ENCODE measurements around the gene QRFPR.

The QRFPR gene

DNA sequence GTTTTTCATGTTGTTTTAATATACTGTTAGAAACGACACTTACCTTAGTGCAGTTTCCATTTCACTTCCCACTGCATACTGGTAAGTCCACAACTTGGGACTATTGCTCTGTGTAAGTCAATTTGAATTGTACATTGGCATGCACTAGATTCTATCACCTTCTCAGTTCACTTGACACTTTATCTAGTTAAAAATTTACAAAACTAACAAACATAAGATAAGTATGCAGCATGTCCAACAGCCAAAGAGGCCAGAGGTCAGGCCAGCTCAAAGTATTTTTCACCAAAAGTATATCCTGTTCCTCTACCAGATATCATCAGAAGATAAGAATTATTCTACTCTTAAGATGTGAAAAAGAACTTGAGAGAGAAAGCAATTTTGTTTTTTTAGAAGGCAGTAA, 75.9 kb downstream of the QRFPR start:
- Histone ChIP-seq H3K36me3 (ENCODE audit: insufficient read depth) (no peaks in the 10 kb centered on the region), H3K4me3 (IDR thresholded peaks at IDR 0.05; ENCODE audit: insufficient read depth, low read depth, low read length) (no peak overlapping the region), H3K4me2 (no peak overlapping the region), H3K27ac (no peak overlapping the region), H3K4me1 (ENCODE audit: low read depth, poor library complexity, severe bottlenecking) (peaks cover 19% of the 10 kb centered on the region), H4K20me1 (ENCODE audit: insufficient read depth) (no peaks in the 10 kb centered on the region), H3K9ac (no peak overlapping the region), H3K27me3 (ENCODE audit: insufficient read depth, low read depth) (no peaks in the 10 kb centered on the region), H2AFZ (ENCODE audit: low read depth) (no peak overlapping the region), H3K79me2 (ENCODE audit: insufficient read depth, low read depth) (no peaks in the 10 kb centered on the region)
- TF ChIP-seq, protein P1, sequence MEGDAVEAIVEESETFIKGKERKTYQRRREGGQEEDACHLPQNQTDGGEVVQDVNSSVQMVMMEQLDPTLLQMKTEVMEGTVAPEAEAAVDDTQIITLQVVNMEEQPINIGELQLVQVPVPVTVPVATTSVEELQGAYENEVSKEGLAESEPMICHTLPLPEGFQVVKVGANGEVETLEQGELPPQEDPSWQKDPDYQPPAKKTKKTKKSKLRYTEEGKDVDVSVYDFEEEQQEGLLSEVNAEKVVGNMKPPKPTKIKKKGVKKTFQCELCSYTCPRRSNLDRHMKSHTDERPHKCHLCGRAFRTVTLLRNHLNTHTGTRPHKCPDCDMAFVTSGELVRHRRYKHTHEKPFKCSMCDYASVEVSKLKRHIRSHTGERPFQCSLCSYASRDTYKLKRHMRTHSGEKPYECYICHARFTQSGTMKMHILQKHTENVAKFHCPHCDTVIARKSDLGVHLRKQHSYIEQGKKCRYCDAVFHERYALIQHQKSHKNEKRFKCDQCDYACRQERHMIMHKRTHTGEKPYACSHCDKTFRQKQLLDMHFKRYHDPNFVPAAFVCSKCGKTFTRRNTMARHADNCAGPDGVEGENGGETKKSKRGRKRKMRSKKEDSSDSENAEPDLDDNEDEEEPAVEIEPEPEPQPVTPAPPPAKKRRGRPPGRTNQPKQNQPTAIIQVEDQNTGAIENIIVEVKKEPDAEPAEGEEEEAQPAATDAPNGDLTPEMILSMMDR (conservative IDR thresholded peaks at IDR 0.05; ENCODE audit: low read depth, low read length): no peak

DNA sequence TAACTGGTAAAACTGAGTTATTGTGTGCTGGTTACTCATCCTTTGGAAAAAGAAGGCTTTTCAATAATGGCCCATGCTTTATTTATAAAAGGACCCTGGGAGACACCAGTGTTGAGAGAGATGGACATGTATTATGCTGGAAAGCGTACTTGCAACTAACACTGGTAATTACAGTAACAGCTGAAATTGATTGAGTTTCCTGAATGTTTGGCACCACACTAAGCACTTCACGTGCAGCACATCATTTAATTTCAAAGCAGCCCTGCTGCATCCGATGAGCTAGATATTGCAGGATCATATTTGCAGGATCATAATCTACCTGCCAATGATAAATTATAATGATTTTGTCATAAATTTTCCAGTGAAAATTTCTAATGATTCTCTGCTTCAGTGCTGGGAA, 81.5 kb downstream of the QRFPR start:
- Histone ChIP-seq H3K27ac (no peak overlapping the region), H3K4me2 (no peak overlapping the region), H3K9ac (no peak overlapping the region), H2AFZ (ENCODE audit: low read depth) (no peak overlapping the region), H3K27me3 (ENCODE audit: insufficient read depth, low read depth) (no peaks in the 10 kb centered on the region), H3K4me3 (IDR thresholded peaks at IDR 0.05; ENCODE audit: insufficient read depth, low read depth, low read length) (no peak overlapping the region), H3K36me3 (ENCODE audit: insufficient read depth) (no peaks in the 10 kb centered on the region), H4K20me1 (ENCODE audit: insufficient read depth) (no peaks in the 10 kb centered on the region), H3K4me1 (ENCODE audit: low read depth, poor library complexity, severe bottlenecking) (no peaks in the 10 kb centered on the region), H3K79me2 (ENCODE audit: insufficient read depth, low read depth) (no peaks in the 10 kb centered on the region)
- TF ChIP-seq, protein P1 (conservative IDR thresholded peaks at IDR 0.05; ENCODE audit: low read depth, low read length): no peak

DNA sequence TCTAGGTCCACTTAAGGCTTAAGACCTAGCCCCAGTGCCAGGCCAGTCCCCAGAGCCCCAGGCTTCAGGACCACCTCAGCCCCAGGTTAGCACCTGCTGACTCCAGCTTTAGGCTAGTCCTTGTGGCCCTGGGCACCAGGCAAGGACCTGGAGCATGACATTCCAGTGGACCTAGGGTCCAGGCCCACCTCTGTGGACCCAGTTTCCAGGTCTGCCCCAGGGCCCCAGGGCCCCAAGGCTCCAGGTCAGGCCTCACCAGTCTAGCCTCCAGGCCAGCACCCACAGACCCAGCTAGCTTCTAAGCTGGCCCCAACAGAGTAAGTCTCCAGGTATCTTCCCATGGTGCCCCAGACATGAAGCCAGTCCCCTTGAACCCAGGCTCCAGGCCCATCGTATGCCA, 97.5 kb downstream of the QRFPR start:
- TF ChIP-seq, protein P1 (conservative IDR thresholded peaks at IDR 0.05; ENCODE audit: low read depth, low read length): no peak
- Histone ChIP-seq H3K36me3 (ENCODE audit: insufficient read depth) (no peaks in the 10 kb centered on the region), H4K20me1 (ENCODE audit: insufficient read depth) (no peaks in the 10 kb centered on the region), H3K9ac (no peak overlapping the region), H2AFZ (ENCODE audit: low read depth) (no peak overlapping the region), H3K4me3 (IDR thresholded peaks at IDR 0.05; ENCODE audit: insufficient read depth, low read depth, low read length) (no peak overlapping the region), H3K4me1 (ENCODE audit: low read depth, poor library complexity, severe bottlenecking) (no peaks in the 10 kb centered on the region), H3K79me2 (ENCODE audit: insufficient read depth, low read depth) (no peaks in the 10 kb centered on the region), H3K4me2 (no peak overlapping the region), H3K27ac (no peak overlapping the region), H3K27me3 (ENCODE audit: insufficient read depth, low read depth) (no peaks in the 10 kb centered on the region)

DNA sequence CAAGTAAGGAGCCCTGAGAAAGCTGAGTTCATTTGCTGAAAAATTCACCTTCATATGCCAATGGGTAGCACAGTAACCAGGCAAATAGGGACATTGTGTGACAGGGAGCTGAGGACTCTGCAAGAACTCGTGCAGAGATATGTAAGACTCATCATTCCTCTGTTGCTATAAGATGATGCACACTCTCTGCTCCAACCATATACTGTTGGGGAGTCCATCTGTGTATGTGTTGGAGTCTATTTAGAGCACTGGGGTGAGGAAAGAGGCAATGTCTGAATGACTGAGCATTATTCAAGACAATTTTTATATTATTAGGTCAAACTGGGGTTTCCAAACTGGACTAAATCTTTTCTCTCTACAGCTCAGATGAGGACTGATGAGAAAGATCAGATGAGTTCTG, 100.4 kb downstream of the QRFPR start:
- Histone ChIP-seq H4K20me1 (ENCODE audit: insufficient read depth) (no peaks in the 10 kb centered on the region), H3K79me2 (ENCODE audit: insufficient read depth, low read depth) (no peaks in the 10 kb centered on the region), H3K27ac (no peak overlapping the region), H3K27me3 (ENCODE audit: insufficient read depth, low read depth) (no peaks in the 10 kb centered on the region), H3K9ac (no peak overlapping the region), H3K4me3 (IDR thresholded peaks at IDR 0.05; ENCODE audit: insufficient read depth, low read depth, low read length) (no peak overlapping the region), H3K4me2 (no peak overlapping the region), H3K36me3 (ENCODE audit: insufficient read depth) (no peaks in the 10 kb centered on the region), H2AFZ (ENCODE audit: low read depth) (no peak overlapping the region), H3K4me1 (ENCODE audit: low read depth, poor library complexity, severe bottlenecking) (no peaks in the 10 kb centered on the region)
- TF ChIP-seq, protein P1 (conservative IDR thresholded peaks at IDR 0.05; ENCODE audit: low read depth, low read length): no peak

Data from KMS-11 (cell line).